Lung (tissue), 12 donors: Measurements from ENCODE around the gene GMEB2. TPM values are rescaled to one million over a fixed set of nuclear protein-coding genes. Genes with fewer than 3 reads are reported as not detected.
A peak's percentile ranks its signal among the peaks of the same experiment; 100 is the strongest.

Experiments used
- ATAC-seq: fragments of 200-7000 bp; cut with Tn5 transposase; one replicate; pipeline ENCODE4 v1.9.1; 2020; ENCODE audit warnings: moderate number of reproducible peaks; ENCODE audit not compliant: insufficient read depth, low FRiP score
- DNase-seq, 3 donors: peaks; one replicate each; pipeline ENCODE4 v3.0.0-alpha.2; 2013 to 2017
- H3K27ac ChIP-seq, 2 donors: one replicate each; pipeline ENCODE4 v1.5.1; 2013; ENCODE audit warnings: mild to moderate bottlenecking in 2 of 2, moderate library complexity in 2 of 2, control low read depth in 1 of 2, inconsistent platforms in 1 of 2, low read depth in 1 of 2, low read length in 1 of 2
- H3K27me3 ChIP-seq, 3 donors: one replicate each; pipeline ENCODE4 v1.5.1; 2013; ENCODE audit warnings: low read length in 2 of 3; ENCODE audit not compliant: control insufficient read depth in 3 of 3, insufficient read depth in 3 of 3
- H3K36me3 ChIP-seq, 4 donors: one replicate each; pipeline ENCODE4 v1.5.1; 2013; ENCODE audit warnings: low read length in 4 of 4, mild to moderate bottlenecking in 1 of 4, moderate library complexity in 1 of 4; ENCODE audit not compliant: control insufficient read depth in 4 of 4, insufficient read depth in 4 of 4
- H3K4me1 ChIP-seq, 5 donors: one replicate each; pipeline ENCODE4 v1.5.1; 2013; ENCODE audit warnings: low read length in 5 of 5, mild to moderate bottlenecking in 2 of 5, moderate library complexity in 1 of 5; ENCODE audit not compliant: control insufficient read depth in 5 of 5, insufficient read depth in 5 of 5
- H3K4me3 ChIP-seq: one replicate; pipeline ENCODE4 v1.5.1; 2013; ENCODE audit warnings: mild to moderate bottlenecking, control low read depth, moderate library complexity
- H3K9ac ChIP-seq, 2 donors: one replicate each; pipeline ENCODE4 v1.5.1; 2013; ENCODE audit warnings: low read length in 2 of 2, control low read depth in 1 of 2; ENCODE audit not compliant: insufficient read depth in 1 of 2
- H3K9me3 ChIP-seq, 4 donors: one replicate each; pipeline ENCODE4 v1.5.1; 2013; ENCODE audit warnings: low read length in 3 of 4, mild to moderate bottlenecking in 1 of 4, moderate library complexity in 1 of 4; ENCODE audit not compliant: control insufficient read depth in 4 of 4, insufficient read depth in 3 of 4
- CTCF ChIP-seq: IDR thresholded peaks from 2 replicates; pipeline ENCODE4 v1.5.1; 2012; ENCODE audit warnings: mild to moderate bottlenecking; ENCODE audit errors: control extremely low read depth, extremely low read depth
- WGBS, 2 donors: extraction: QIAGEN DNeasy Blood & Tissue Kit; methylation state at CpG; one replicate each; pipeline ENCODE4 v1.1.7; 2013; 5-methylcytosine and 5-hydroxymethylcytosine counted together
- polyA plus RNA-seq, 2 donors: library from polyadenylated mRNA; stranded (reverse); fragments of 200-250 nt; gene quantifications; one replicate each; pipeline ENCODE4 v1.2.1, GENCODE V29; 2013
- total RNA-seq, 2 donors: library from RNA; depleted of rRNA in 1 of 2; stranded (reverse); fragments of >200 nt in 1 of 2; gene quantifications; one replicate each; pipeline ENCODE4 v1.2.1, GENCODE V29; 2014 to 2021
- donor health status: control.
- donor health status: control.
- donor health status: Bipolar disorder and iron deficiency.
- donor health status: healthy.
- donor health status: DM: yes; HTN: yes; CAD: no.

Gene GMEB2
- total and polyA plus RNA-seq, 4 donors = 7.6 to 12.9 (median 10.3) TPM

- WGBS, 2 donors = 3 to 5% methylated on average over 20 to 37 of the region's 37 CpGs
- no peak overlapping the region for H3K27ac ChIP-seq
- DNase-seq (peak; percentile 68 to 86 (median 69)), ATAC-seq (peak; percentile 86)
- no peaks in the 10 kb centered on the region for H3K9me3 ChIP-seq
- H3K9ac ChIP-seq = peak overlapping the region in 1 of 2 donors; percentile 37
- no peak for TF ChIP-seq CTCF
- H3K4me3 ChIP-seq = peak overlapping the region; percentile 33
- peaks cover 0 to 12% (median 9%) of the 10 kb centered on the region in 3 donors for H3K27me3 ChIP-seq
- H3K36me3 ChIP-seq = peaks cover 0 to 4% (median 0%) of the 10 kb centered on the region in 4 donors
- no peaks in the 10 kb centered on the region for H3K4me1 ChIP-seq
These were observed 73.5 kb downstream of the GMEB2 start for GRCh38 chr20:63553251-63553932.

GRCh38 chr20:63552481-63553249, 74.2 kb downstream of the GMEB2 start:
- Histone ChIP-seq H3K27ac (no peak overlapping the region), H3K27me3 (peaks cover 0 to 16% (median 12%) of the 10 kb centered on the region in 3 donors), H3K4me3 (no peak overlapping the region), H3K36me3 (no peaks in the 10 kb centered on the region), H3K9me3 (no peaks in the 10 kb centered on the region), H3K9ac (no peak overlapping the region), H3K4me1 (no peaks in the 10 kb centered on the region)
- ATAC-seq = no peak
- no peak for TF ChIP-seq CTCF
- WGBS, 2 donors = 24 to 39% methylated on average over 15 of the region's 15 CpGs
- DNase-seq = no peak

GRCh38 chr20:63551068-63551467, 75.8 kb downstream of the GMEB2 start:
- no peaks in the 10 kb centered on the region for H3K36me3 ChIP-seq
- no peaks in the 10 kb centered on the region for H3K4me1 ChIP-seq

More at GRCh38 chr20:63551068-63551467, 75.8 kb downstream of the GMEB2 start:
- Histone ChIP-seq H3K9me3 (no peaks in the 10 kb centered on the region), H3K27ac (no peak overlapping the region), H3K4me3 (no peak overlapping the region), H3K9ac (no peak overlapping the region), H3K27me3 (peaks cover 0 to 22% (median 12%) of the 10 kb centered on the region in 3 donors)
- no peak for TF ChIP-seq CTCF
- no peak for DNase-seq
- 65 to 75% methylated on average over 9 of the region's 9 CpGs for WGBS, 2 donors
- no peak for ATAC-seq
